SJSA1 (cell line): ENCODE data around the gene OLFML1. TPM values are rescaled to one million over a fixed set of nuclear protein-coding genes. Genes with fewer than 3 reads are reported as not detected.
"Not testable (repeated sequence)": the region's sequence is repeated elsewhere in the genome, so short reads cannot be mapped to it uniquely, and the experiment has no call there.

Experiments
- DNase-seq, 2 experiments: peaks; one replicate each; pipeline ENCODE4 v3.0.0-alpha.2; 2015 to 2020; ENCODE audit warnings: low spot score in 2 of 2, low read depth in 1 of 2
- H3K27ac ChIP-seq: fragments of 250-450 bp; sonication (Bioruptor Pico); 2 replicates; pipeline ENCODE4 v1.5.1; 2020; ENCODE audit warnings: mild to moderate bottlenecking, moderate library complexity
- H3K27me3 ChIP-seq: fragments of 250-450 bp; sonication (Bioruptor Pico); replicated peaks from 2 replicates; pipeline ENCODE4 v1.5.1; 2020; ENCODE audit warnings: mild to moderate bottlenecking, moderate library complexity
- H3K36me3 ChIP-seq: fragments of 250-450 bp; sonication (Bioruptor Pico); 2 replicates; pipeline ENCODE4 v1.5.1; 2020; ENCODE audit warnings: mild to moderate bottlenecking
- H3K4me1 ChIP-seq: fragments of 250-450 bp; sonication (Bioruptor Pico); replicated peaks from 2 replicates; pipeline ENCODE4 v1.6.1; 2021; ENCODE audit warnings: mild to moderate bottlenecking
- H3K4me3 ChIP-seq: fragments of 250-450 bp; sonication (Bioruptor Pico); 2 replicates; pipeline ENCODE4 v1.5.1; 2020; ENCODE audit warnings: mild to moderate bottlenecking
- H3K9me3 ChIP-seq: fragments of 250-450 bp; sonication (Bioruptor Pico); replicated peaks from 2 replicates; pipeline ENCODE4 v1.5.1; 2020; ENCODE audit warnings: mild to moderate bottlenecking
- total RNA-seq: library from RNA; depleted of rRNA; stranded (reverse); fragments of >200 nt; shearing (Covaris generic); gene quantifications from 2 replicates; pipeline ENCODE4 v1.2.3, GENCODE V29; 2014

Gene OLFML1
- total RNA-seq, 1 experiment from 2014 or later, result 1.1 TPM

DNA sequence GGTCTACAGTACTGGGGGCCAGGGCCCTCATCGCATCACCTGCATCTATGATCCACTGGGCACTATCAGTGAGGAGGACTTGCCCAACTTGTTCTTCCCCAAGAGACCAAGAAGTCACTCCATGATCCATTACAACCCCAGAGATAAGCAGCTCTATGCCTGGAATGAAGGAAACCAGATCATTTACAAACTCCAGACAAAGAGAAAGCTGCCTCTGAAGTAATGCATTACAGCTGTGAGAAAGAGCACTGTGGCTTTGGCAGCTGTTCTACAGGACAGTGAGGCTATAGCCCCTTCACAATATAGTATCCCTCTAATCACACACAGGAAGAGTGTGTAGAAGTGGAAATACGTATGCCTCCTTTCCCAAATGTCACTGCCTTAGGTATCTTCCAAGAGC, 24.7 kb downstream of the OLFML1 start:
- H3K4me1 ChIP-seq, result peaks cover 16% of the 10 kb centered on the region
- H3K4me3 ChIP-seq, result no peak overlapping the region
- H3K27me3 ChIP-seq, result no peaks in the 10 kb centered on the region
- DNase-seq, result no peak
- H3K27ac ChIP-seq, result no peak overlapping the region
- H3K36me3 ChIP-seq, result no peaks in the 10 kb centered on the region
- H3K9me3 ChIP-seq, result no peaks in the 10 kb centered on the region

- no peaks in the 10 kb centered on the region for H3K27me3 ChIP-seq
- H3K4me1 ChIP-seq, result peaks cover 16% of the 10 kb centered on the region
- no peaks in the 10 kb centered on the region for H3K9me3 ChIP-seq
- H3K27ac ChIP-seq, result no peak overlapping the region
- no peaks in the 10 kb centered on the region for H3K36me3 ChIP-seq
- no peak overlapping the region for H3K4me3 ChIP-seq
- DNase-seq, result no peak
Measured at GRCh38 chr11:7511401-7511800, 26.1 kb downstream of the OLFML1 start.

GRCh38 chr11:7512525-7513233, 27.4 kb downstream of the OLFML1 start:
- Histone ChIP-seq H3K4me1 (peaks cover 16% of the 10 kb centered on the region), H3K27me3 (no peaks in the 10 kb centered on the region), H3K36me3 (no peaks in the 10 kb centered on the region), H3K9me3 (no peaks in the 10 kb centered on the region), H3K4me3 (peak overlapping the region; percentile 60), H3K27ac (peak overlapping the region; percentile 33; the same call in 1 of the 2 replicates)
- DNase-seq, result peak in 1 of 2 experiments; percentile 56

GRCh38 chr11:7513234-7514098, 28.2 kb downstream of the OLFML1 start, which contains the start of gene PPFIBP2:
TSS of gene PPFIBP2 (plus strand) at chr11:7513999. CDS start at chr11:7549476, 35,477 bp downstream.
- Histone ChIP-seq H3K4me3 (peak within 1 kb of the TSS; percentile 60), H3K27ac (peak within 1 kb of the TSS; percentile 33; the same call in 1 of the 2 replicates), H3K36me3 (no peaks in the 10 kb centered on the region), H3K9me3 (no peaks in the 10 kb centered on the region), H3K27me3 (no peaks in the 10 kb centered on the region), H3K4me1 (peaks cover 16% of the 10 kb centered on the region)
- peak; percentile 57 to 64 for DNase-seq

GRCh38 chr11:7514099-7514591, 28.8 kb downstream of the OLFML1 start:
- H3K4me1 ChIP-seq, result peaks cover 16% of the 10 kb centered on the region
- no peak for DNase-seq
- no peaks in the 10 kb centered on the region for H3K9me3 ChIP-seq
- no peak overlapping the region for H3K27ac ChIP-seq
- no peaks in the 10 kb centered on the region for H3K27me3 ChIP-seq
- H3K4me3 ChIP-seq, result peak overlapping the region; percentile 60
- no peaks in the 10 kb centered on the region for H3K36me3 ChIP-seq

GRCh38 chr11:7515447-7515886, 30.2 kb downstream of the OLFML1 start:
- H3K9me3 ChIP-seq, result no peaks in the 10 kb centered on the region
- DNase-seq, result no peak
- H3K36me3 ChIP-seq, result no peaks in the 10 kb centered on the region
- no peaks in the 10 kb centered on the region for H3K27me3 ChIP-seq
- no peak overlapping the region for H3K4me3 ChIP-seq
- H3K4me1 ChIP-seq, result peaks cover 16% of the 10 kb centered on the region
- no peak overlapping the region for H3K27ac ChIP-seq

- Histone ChIP-seq H3K36me3 (no peaks in the 10 kb centered on the region), H3K9me3 (no peaks in the 10 kb centered on the region), H3K27me3 (no peaks in the 10 kb centered on the region)
Measured at GRCh38 chr11:7516475-7516874, 31.2 kb downstream of the OLFML1 start.

DNA sequence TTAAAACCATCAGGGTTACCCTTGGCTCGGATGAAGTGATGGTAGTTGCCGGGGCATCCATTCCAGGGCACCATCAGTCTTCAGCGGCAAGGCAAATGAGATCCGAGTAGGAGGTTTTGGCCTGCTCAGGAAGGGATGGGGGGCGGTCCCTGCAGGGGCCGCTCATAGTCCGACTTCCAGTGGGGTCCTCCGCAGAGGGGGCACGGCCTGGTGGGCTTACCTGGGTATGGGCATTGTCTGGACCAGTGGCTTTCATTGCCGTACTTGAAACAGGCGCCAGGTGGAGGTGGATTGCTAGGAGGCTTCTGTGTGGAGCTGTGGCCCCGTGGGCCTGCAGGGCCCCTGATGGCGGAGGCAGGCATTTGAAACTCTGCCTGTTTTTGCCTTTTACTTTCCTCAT, 32.4 kb downstream of the OLFML1 start:
- H3K4me1 ChIP-seq, result peaks cover 11% of the 10 kb centered on the region
- H3K27me3 ChIP-seq, DNase-seq, H3K27ac ChIP-seq, H3K36me3 ChIP-seq, H3K4me3 ChIP-seq, H3K9me3 ChIP-seq: not testable (repeated sequence)

More at GRCh38 chr11:7516475-7516874, 31.2 kb downstream of the OLFML1 start:
- no peak for DNase-seq
- Histone ChIP-seq H3K4me3 (no peak overlapping the region), H3K4me1 (peaks cover 16% of the 10 kb centered on the region), H3K27ac (no peak overlapping the region)

DNA sequence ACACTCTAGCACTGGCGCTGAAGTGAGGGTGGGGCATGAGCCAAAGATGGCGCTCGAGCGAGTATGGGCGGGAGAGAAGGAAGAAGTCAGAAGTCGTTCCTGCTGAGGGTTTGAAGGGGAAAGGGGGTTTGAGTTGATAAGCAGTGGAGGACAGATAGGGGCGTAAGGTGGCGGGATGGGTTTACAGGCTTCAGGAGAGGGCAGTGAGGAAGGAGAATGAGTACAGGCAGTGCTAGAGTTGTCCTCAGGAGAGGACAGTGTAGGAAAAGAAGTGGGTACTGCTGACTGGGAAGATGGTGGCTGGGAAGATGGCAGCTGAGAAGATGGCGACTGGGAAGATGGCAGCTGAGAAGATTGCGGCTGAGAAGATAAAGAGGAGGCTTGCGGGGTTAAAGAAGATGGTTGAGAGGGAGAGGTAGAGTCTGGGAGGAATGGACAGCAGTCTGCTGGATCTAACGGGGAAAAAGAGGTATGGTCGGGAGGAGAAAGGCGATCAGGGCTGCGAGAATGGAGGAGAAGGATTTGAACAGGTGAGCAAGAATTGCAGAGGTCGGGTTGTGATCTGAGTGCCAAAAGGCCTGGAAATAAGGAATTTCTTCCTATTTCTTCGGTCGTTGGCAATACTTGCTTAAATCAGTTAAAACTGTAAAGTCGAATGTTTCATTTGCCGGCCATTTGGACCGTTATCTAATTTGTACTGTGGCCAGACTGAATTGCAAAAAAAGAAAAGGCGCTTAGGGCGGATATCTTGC, 33.7 kb downstream of the OLFML1 start:
- Histone ChIP-seq H3K4me1 (peaks cover 5% of the 10 kb centered on the region; the same call in 1 of the 2 replicates), H3K4me3 (no peak overlapping the region), H3K9me3 (no peaks in the 10 kb centered on the region), H3K36me3 (no peaks in the 10 kb centered on the region), H3K27ac (no peak overlapping the region), H3K27me3 (no peaks in the 10 kb centered on the region)
- DNase-seq, result no peak

- Histone ChIP-seq H3K36me3 (no peaks in the 10 kb centered on the region), H3K9me3 (no peaks in the 10 kb centered on the region), H3K27ac (no peak overlapping the region), H3K4me3 (no peak overlapping the region), H3K27me3 (no peaks in the 10 kb centered on the region), H3K4me1 (no peaks in the 10 kb centered on the region)
- no peak for DNase-seq
Measured at GRCh38 chr11:7520011-7520942, 35.0 kb downstream of the OLFML1 start.

- no peaks in the 10 kb centered on the region for H3K9me3 ChIP-seq
- no peak overlapping the region for H3K27ac ChIP-seq
- H3K36me3 ChIP-seq, result no peaks in the 10 kb centered on the region
- DNase-seq, result no peak
- no peak overlapping the region for H3K4me3 ChIP-seq
- no peaks in the 10 kb centered on the region for H3K4me1 ChIP-seq
- no peaks in the 10 kb centered on the region for H3K27me3 ChIP-seq
Measured at GRCh38 chr11:7520981-7521487, 35.7 kb downstream of the OLFML1 start.

DNA sequence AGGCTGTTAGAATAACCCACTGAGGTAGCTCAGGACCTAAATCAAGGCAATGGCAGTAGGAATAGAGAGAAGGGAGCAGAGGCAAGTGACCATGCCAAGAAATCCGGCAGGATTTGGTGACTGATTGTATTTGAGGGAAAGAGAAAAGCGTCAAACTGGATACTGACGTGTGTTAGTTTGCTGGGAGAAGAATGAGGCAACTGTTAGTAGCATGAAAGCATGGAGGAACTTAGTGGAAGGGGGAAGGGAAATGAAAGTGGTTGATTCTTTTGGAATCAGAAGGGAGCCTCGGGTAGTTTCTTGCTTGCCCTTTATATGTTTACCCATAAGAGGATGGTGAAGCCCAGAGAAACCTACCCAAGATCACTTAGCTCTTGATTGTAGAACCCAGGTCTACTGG, 36.8 kb downstream of the OLFML1 start:
- Histone ChIP-seq H3K27me3 (no peaks in the 10 kb centered on the region), H3K4me3 (no peak overlapping the region), H3K36me3 (no peaks in the 10 kb centered on the region), H3K4me1 (no peaks in the 10 kb centered on the region), H3K27ac (no peak overlapping the region), H3K9me3 (no peaks in the 10 kb centered on the region)
- DNase-seq, result no peak
